ENCODE results near the gene EIF2AK2. TPM values are rescaled to one million over a fixed set of nuclear protein-coding genes. Genes with fewer than 3 reads are reported as not detected.

The EIF2AK2 gene
- total and polyA plus RNA-seq, 9 donors: 13.4 to 27.7 (median 18.7) TPM

DNA sequence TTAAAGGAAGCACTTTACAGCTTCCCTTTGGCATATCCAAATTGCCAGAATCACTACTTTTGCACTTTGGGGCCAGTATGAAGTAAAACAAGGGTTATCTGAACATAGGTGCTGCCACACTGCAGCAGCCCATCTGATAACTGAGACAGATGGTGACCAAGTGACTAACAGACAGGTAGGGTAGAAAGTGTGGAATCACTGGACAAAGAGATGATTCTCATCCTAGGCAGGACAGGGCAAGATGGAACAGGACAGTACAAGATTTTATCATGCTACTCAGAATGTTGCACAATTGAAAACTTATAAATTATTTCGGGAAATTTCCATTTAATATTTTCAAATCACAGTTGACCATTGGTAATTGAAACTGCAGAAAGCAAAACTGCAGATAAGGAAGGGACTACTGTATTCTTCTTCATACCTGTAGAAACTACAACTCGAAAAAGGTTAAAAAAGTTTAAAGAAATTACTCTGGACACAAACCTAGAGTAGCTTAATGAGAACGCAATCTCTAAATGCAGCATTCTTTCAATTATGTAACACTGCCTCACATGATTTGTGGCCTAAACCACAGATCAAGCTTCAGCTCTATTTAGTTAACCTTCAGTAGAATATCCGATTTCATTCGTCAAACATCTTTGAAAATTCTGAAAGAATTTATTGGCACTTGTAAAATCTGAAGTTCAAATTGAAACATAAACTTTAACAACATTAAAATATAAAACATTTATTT lies 104.0 kb downstream of the EIF2AK2 start:
- Histone ChIP-seq H3K9me3 (replicated peaks; ENCODE audit: control insufficient read depth, low read depth, low read length) (no peaks in the 10 kb centered on the region), H3K36me3 (ENCODE audit: control insufficient read depth, insufficient read depth, low read length) (peaks cover 16% of the 10 kb centered on the region), H3K4me3 (ENCODE audit: low read length) (no peak overlapping the region), H3K4me1 (ENCODE audit: control insufficient read depth, insufficient read depth, low read length) (no peaks in the 10 kb centered on the region), H3K27me3 (ENCODE audit: control insufficient read depth, insufficient read depth, low read length) (no peaks in the 10 kb centered on the region), H3K27ac (ENCODE audit: low read length) (no peak overlapping the region)
- 100% methylated on average over 1 of the region's 5 CpGs for WGBS (ENCODE audit: insufficient coverage)
- no peak for DNase-seq

Other genes starting within 250 kb of the EIF2AK2 start
- gene STRN, start 190.4 kb downstream of the EIF2AK2 start, total RNA-seq: 25.4 TPM
- 10 to 100 TPM; 12.2 to 22.4 (median 19.6) TPM for gene STRN, start 190.4 kb downstream of the EIF2AK2 start, polyA plus RNA-seq (ENCODE audit: insufficient read depth in 1 of 8, insufficient read length in 8 of 8, low replicate concordance in 1 of 8)
- 14.7 TPM for gene HEATR5B, start 72.6 kb downstream of the EIF2AK2 start, total RNA-seq
- gene HEATR5B, start 72.6 kb downstream of the EIF2AK2 start, polyA plus RNA-seq (ENCODE audit: insufficient read depth in 1 of 8, insufficient read length in 8 of 8, low replicate concordance in 1 of 8): 10 to 100 TPM; 10.2 to 14.7 (median 11.4) TPM
- 7.4 TPM for gene GPATCH11, start 72.5 kb downstream of the EIF2AK2 start, total RNA-seq
- gene GPATCH11, start 72.5 kb downstream of the EIF2AK2 start, polyA plus RNA-seq (ENCODE audit: insufficient read depth in 1 of 8, insufficient read length in 8 of 8, low replicate concordance in 1 of 8): 10 to 100 TPM in 1 of 8 donors, 1 to 10 TPM in 7; 5.3 to 11.3 (median 8.7) TPM
- not detected for gene SULT6B1, start 31.7 kb upstream of the EIF2AK2 start, total RNA-seq
- gene SULT6B1, start 31.7 kb upstream of the EIF2AK2 start, polyA plus RNA-seq (ENCODE audit: insufficient read depth in 1 of 8, insufficient read length in 8 of 8, low replicate concordance in 1 of 8): not detected
- 27.2 TPM for gene CEBPZOS, start 39.5 kb upstream of the EIF2AK2 start, total RNA-seq
- 10 to 100 TPM; 34.1 to 42.4 (median 35.7) TPM for gene CEBPZOS, start 39.5 kb upstream of the EIF2AK2 start, polyA plus RNA-seq (ENCODE audit: insufficient read depth in 1 of 8, insufficient read length in 8 of 8, low replicate concordance in 1 of 8)
- 56.9 TPM for gene CEBPZ, start 74.6 kb upstream of the EIF2AK2 start, total RNA-seq
- 10 to 100 TPM; 34.5 to 56.4 (median 39.3) TPM for gene CEBPZ, start 74.6 kb upstream of the EIF2AK2 start, polyA plus RNA-seq (ENCODE audit: insufficient read depth in 1 of 8, insufficient read length in 8 of 8, low replicate concordance in 1 of 8)
- 14.2 TPM for gene NDUFAF7, start 74.7 kb upstream of the EIF2AK2 start, total RNA-seq
- 10 to 100 TPM; 10.9 to 18.4 (median 13.6) TPM for gene NDUFAF7, start 74.7 kb upstream of the EIF2AK2 start, polyA plus RNA-seq (ENCODE audit: insufficient read depth in 1 of 8, insufficient read length in 8 of 8, low replicate concordance in 1 of 8)
- 36.2 TPM for gene PRKD3, start 167.9 kb upstream of the EIF2AK2 start, total RNA-seq
- 10 to 100 TPM; 18.0 to 39.7 (median 28.1) TPM for gene PRKD3, start 167.9 kb upstream of the EIF2AK2 start, polyA plus RNA-seq (ENCODE audit: insufficient read depth in 1 of 8, insufficient read length in 8 of 8, low replicate concordance in 1 of 8)
- 6.3 TPM for gene QPCT, start 187.7 kb upstream of the EIF2AK2 start, total RNA-seq
- 10 to 100 TPM in 1 of 8 donors, 1 to 10 TPM in 7; 3.3 to 10.2 (median 5.9) TPM for gene QPCT, start 187.7 kb upstream of the EIF2AK2 start, polyA plus RNA-seq (ENCODE audit: insufficient read depth in 1 of 8, insufficient read length in 8 of 8, low replicate concordance in 1 of 8)

Measured in muscle of leg (tissue), 11 donors.